Fibroblast of the conjunctiva (primary cell): ENCODE measurements around the gene MGAT5.
"Not testable (repeated sequence)": the region's sequence is repeated elsewhere in the genome, so short reads cannot be mapped to it uniquely, and the experiment has no call there.

ENCODE experiments used
- DNase-seq: peaks from one replicate; pipeline ENCODE4 v3.0.0-alpha.2; 2010; ENCODE audit warnings: low read depth

MGAT5 gene

DNA sequence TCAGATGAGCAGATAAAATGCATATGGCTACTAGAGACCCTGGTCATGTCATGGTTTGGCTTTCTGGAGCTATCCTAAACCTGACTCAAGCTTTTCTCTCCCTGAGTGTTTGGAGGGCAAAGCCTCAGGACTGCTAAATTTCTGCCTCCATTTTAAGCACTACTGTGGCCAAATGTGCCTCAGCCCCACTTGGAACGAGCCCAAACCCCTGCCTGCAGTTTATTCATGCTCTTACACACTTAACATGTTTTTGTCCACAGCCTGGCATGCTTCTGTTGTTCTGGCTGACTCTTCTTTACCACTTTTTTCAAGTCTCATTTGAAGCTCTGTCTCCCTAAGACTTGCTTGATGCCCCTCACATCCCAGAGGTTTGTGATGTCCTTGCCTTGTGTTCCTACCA is 24.7 kb downstream of the MGAT5 start:
- DNase-seq, result no peak

DNA sequence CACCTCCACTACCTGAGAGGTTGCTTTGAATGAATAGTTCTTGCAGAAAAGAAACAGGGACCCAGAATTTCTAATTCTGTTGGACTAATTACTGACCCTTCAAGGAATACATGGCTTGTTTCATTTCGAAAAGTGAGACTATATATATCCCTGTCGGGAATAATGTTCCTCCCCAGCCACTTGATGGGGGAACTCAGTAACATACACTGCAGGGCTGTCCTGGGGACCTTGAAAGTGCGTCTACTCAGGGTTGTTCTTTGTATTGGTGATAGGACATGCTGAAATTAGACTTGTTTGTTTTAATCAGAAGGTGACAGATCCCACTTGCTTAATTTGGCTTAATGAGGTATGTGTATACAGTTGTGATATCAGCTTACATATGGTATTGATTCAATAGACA is 25.5 kb downstream of the MGAT5 start:
- no peak for DNase-seq

DNA sequence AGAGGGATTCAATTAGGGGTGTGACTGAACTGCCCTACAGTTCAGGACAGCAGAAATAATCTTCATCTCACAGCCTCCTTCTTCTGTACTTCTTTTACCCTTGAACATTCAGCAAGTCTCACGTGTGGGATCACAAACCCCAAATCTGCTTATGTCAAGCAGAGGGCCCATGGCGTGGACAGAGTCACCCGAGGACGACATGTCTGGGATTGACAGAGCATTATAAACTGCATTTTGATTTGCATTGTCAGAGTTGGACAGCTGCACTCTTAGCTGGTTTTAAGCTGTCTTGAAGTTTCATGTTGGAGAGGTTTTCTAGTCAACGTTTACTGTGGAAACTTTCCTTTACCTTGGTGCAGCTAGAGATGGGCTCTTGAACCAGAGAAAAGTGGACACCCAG is 26.4 kb downstream of the MGAT5 start:
- DNase-seq, result no peak

DNA sequence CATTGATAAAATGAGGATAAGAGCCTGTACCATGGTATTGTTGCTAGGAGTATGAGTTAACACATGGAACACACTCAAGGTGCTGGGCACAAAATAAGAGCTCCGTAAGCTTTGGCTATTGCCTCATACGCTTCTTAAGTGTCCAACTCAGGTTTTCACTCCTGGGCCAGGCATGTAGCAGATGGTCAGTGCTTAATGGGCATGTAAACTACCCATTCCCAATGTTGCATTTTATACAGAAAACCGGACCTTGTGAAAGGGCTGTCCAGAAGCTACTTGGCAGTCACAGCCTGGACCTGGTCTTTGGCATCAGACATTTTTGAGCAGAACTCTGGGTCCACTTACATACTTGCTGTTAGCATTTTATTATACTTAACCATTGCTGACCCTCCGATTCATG is 26.9 kb downstream of the MGAT5 start:
- DNase-seq, result no peak

DNA sequence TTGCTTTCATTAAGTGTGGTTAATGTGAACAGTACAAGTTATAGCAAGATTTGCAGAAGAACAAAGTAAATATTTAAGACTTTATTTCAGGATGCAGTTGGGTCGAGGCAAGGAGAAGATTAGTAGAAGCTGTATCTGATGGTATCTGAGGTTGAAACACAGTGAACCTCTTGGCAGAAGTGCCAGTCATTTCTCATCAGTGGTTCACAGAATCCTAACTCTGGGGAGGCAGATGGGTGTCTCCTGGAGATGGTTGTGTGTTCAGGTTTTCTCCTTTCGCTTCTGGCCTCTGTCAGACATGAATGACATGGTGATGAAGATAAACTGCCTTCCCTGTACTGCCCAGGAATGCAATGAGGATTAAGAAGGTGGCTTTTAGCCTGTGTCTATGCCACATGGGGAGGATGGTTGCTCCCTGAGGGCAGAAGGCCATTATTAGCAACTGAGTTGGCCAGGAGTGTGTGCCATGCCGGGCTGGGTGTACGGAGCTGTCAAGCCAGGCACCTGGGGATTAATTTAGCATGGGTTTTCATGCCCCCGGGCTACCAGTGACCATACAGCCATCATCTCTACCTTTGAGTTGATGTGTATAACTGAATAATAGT is 28.0 kb downstream of the MGAT5 start:
- no peak for DNase-seq

DNA sequence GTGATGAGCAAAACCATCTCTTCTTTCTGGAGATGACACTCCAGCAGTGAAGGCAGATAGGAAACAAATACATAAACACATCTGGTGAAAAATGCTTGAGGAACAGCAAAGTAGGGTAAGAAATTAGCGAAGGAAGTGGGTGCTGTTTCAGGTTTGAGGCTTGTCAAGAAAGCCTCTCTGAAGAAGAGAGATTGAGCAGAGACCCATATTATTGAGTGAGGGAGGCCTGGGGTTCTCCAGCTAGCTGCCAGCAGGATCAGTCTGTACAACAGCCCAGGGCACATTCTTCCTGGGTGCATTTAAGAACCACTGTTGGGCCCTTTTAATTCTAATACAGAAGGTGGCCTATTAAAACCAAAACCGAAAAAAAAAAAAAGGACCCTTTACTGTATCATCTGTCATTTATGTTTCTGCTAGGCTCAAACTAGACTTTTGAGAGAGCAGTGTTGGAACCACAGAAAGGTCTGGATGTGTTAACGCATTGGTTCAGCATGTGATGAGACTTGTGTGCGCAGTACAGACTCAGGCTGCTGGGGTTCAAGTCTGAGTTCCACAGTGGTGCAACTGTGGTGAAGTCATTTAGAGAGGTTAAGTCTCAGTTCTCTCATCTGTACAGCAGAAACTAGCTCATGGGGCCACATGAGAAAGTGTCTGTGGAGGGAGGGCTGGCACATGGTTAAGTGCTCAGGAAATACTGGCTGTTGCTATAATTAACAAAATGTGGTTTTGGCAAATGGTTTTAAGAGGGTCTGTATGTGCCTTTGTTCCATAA is 28.9 kb downstream of the MGAT5 start:
- no peak for DNase-seq

GRCh38 chr2:134283661-134284060 is 29.8 kb downstream of the MGAT5 start:
- DNase-seq, result no peak

DNA sequence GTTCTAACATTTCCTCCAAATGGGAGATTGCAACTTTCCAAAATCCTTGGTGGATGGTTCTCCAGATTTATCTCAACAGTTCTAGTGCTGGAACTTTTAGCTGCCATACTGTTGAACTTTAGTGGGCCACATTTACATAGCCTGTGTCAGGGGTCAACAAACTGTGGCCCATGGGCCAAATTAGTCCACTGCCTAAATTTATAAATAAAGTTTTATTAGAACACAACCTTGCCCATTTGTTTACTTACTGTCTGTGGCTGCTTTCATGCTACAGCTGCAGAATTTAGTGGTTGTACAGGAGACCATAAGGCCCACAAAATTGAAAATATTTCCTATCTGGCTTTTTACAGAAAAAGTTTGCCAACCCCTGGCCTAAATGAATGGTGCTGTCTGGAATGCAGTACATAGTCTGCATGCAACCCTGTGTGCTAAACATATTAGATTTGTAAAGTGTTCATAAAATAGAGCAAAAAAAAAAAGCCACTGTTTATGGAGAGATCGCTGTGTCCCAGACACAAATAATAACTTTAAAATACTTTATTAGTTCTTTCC is 30.3 kb downstream of the MGAT5 start:
- DNase-seq, result no peak

- no peak for DNase-seq
Measured at GRCh38 chr2:134287323-134287722, 33.5 kb downstream of the MGAT5 start.

DNA sequence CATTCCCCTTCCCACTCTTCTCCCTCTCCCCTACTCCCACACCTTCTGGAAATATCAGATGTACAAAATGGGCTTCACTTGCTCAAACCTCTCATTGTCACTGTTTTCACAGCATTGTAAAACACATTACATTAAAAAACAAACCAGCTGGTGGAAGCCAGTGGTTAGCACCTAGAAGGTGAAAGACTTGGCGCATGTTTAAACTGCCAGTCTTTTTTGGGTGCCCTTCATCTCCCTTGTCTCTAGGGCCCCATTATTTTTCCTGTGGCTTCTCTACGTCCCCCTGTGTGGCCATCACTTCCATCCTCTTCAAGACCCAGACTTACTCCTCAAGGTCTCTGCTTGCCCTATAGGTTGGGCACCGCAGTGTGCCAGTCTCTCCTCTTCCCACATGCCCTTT is 34.9 kb downstream of the MGAT5 start:
- no peak for DNase-seq

GRCh38 chr2:134289225-134289624 is 35.4 kb downstream of the MGAT5 start:
- DNase-seq, result no peak

GRCh38 chr2:134290358-134290757 is 36.5 kb downstream of the MGAT5 start:
- DNase-seq, result no peak

GRCh38 chr2:134292514-134292913 is 38.6 kb downstream of the MGAT5 start:
- no peak for DNase-seq

DNA sequence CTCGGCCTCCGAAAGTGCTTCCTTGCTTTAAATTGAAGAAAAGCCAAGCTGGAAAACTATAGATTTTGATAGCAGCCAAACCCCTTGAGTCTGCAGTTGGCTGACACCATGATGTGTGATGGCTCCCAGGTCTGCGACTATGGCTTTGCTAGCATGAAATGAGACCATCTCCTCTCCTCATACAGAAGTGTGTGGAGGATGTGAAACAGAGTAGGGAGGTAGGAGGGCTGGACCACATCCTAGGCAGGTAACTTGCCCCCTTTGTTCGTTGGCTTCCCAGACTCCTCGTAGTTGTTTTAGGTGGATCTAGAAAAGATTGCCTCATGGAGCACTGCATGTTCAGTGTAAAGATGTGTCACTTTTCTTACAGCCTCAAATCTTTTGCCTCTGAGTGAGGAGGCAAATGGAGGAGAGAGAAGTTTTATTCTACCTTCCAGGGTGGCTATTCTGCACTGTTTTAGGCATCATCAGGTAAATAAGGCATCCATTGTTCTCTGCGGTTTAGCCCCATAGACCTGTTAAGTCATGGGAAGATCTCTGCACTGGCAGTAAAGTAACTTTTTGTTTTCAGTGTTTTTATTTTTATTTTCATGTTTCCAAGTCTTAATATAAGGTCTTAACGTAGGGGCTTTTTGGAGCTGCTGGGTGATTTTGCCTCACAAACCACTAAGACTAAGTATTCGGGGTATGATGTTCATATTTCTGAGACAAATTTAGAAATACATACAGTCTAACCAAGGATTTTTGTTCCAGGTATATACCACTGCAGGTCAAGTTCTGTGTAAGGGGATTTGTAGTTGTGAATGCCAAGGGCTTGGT is 40.1 kb downstream of the MGAT5 start:
- no peak for DNase-seq

DNA sequence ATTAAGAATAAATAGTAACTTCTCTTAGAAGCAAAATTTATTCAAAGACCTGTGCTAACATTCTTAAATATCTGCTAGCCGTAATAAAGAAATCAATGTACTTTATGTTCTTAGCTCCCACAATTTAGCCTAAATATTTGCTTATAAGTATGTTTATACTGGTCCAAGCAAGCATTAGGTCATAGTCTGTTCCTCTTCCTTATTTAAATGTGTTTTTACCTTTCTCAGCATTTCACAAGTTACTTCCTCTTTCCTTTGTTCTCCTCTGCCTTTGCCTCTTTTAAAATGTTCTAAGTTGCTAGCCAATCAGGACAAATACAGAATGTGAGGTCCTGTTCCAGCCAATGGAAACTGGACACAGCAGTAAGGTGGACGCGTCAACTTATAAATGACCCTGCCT is 40.7 kb downstream of the MGAT5 start:
- not testable (repeated sequence) for DNase-seq

GRCh38 chr2:134295441-134295840 is 41.6 kb downstream of the MGAT5 start:
- DNase-seq, result no peak

DNA sequence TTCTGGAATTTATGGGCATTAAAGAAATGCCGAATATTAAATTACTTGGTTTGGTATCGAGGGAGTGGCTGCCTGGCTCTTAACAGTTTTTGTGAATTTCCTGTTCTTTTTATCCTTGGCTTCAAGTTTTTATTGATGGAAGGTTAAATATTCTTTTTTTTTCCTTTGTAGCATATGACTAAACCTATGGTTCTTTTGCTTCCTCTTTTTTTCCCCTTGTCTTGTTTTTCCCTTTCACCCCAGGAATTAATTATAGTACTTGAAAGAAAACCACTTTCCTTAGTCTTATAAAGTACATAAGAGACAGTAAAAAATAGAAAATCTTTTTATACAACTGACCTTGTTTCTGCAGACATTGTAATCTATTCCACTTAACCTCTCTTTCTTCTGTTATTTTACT is 42.4 kb downstream of the MGAT5 start:
- no peak for DNase-seq

GRCh38 chr2:134299334-134299733 is 45.5 kb downstream of the MGAT5 start:
- DNase-seq, result no peak

DNA sequence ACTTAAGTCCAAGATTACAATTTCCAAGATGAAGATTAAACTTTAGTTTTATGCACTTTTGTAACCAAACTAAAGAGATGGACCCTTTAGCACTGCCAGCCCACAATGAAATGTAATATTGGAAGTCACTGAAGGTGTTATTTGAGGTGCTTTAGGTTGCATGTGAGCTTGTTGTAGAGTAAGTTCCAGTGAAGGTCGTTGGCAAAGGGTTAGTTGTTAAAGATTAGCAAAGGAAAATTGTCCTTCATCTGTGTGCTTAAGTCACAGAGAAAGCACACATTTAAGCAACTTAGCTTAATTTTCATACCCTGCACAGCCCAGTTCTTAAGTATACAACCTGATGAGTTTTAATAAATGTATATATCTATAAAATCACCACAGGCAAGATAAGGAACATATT is 46.7 kb downstream of the MGAT5 start:
- no peak for DNase-seq

DNA sequence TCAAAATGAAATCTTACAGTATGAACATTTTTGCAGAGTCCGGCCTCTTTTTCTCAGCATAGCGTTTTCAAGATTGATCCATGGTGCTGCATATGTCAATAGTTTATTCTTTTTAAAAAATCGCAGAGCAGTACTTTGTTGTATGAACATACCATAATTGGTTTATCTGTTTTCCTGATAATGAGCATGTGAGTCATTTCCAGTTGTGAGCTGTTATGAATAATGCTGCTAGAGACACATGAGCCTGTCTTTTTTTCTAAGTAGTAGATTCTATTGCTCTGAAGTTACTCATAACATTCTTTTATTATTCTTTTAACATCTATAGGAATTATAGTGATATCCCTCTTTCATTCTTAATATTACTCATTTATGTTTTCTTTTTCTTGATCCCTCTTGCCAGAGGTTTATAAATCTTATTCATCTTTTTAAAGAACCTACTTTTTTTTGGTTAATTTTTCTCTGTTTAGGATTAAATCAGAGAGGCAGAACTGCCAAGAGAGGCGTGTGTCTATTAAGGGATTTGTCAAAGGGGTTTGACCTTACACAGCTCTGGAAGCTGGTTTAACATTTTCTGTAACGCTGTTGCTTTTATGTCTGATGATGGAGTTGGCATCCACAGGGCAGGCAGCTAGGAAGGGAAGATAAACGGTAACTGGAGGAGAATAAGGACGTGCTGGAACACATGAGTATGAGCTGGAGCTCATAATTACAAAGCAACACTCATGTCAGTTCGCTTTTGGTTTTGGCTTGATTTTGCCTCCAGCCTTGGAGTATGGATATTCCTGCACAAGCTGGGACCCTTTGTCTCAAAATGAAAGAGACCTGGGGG is 47.4 kb downstream of the MGAT5 start:
- no peak for DNase-seq

DNA sequence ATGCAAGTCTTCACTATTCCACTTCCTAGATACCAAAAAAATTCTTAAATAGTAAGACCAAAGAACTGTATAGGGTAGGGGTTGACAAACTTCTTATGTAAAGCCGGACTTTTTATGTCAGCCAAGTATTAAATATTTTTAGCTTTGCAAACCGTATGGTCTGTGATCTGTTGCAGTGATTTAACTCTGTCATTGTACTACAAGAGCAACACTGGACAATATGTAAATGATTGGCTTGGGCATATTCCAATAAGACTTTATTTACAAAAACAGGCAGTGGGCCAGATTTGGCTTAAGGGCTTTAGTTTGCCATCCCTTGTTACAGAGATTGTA is 48.0 kb downstream of the MGAT5 start:
- no peak for DNase-seq
